Mesenchymal stem cell (in vitro differentiated cells and primary cell): ENCODE measurements around the gene HAGH.

ENCODE experiments used
- DNase-seq: peaks from one replicate; pipeline ENCODE4 v3.0.0-alpha.2; 2013
- H2AFZ ChIP-seq: one replicate; pipeline ENCODE4 v1.6.1; 2013; ENCODE audit warnings: low read depth, mild to moderate bottlenecking, control low read depth, inconsistent platforms, low read length, moderate library complexity
- H2AK5ac ChIP-seq: 2 replicates; pipeline ENCODE4 v1.6.1; 2013; ENCODE audit warnings: low read length, moderate library complexity, mild to moderate bottlenecking, inconsistent platforms; ENCODE audit not compliant: severe bottlenecking
- H2BK120ac ChIP-seq: one replicate; pipeline ENCODE4 v1.6.1; 2013; ENCODE audit warnings: low read depth, mild to moderate bottlenecking, inconsistent platforms, low read length, moderate library complexity
- H2BK12ac ChIP-seq, 2 experiments: one replicate each; pipeline ENCODE4 v1.6.1; 2013; ENCODE audit warnings: inconsistent platforms in 2 of 2, low read length in 2 of 2, mild to moderate bottlenecking in 2 of 2, moderate library complexity in 2 of 2, control low read depth in 1 of 2
- H2BK15ac ChIP-seq: one replicate; pipeline ENCODE4 v1.6.1; 2013; ENCODE audit warnings: mild to moderate bottlenecking, low read depth, inconsistent platforms; ENCODE audit not compliant: poor library complexity, severe bottlenecking
- H2BK5ac ChIP-seq: 2 replicates; pipeline ENCODE4 v1.6.1; 2013; ENCODE audit warnings: low read depth, mild to moderate bottlenecking, low read length, control low read depth, inconsistent platforms; ENCODE audit not compliant: poor library complexity, severe bottlenecking
- H3K14ac ChIP-seq, 2 experiments: one replicate each; pipeline ENCODE4 v1.6.1; 2013; ENCODE audit warnings: inconsistent platforms in 2 of 2, low read length in 2 of 2, control low read depth in 1 of 2, mild to moderate bottlenecking in 1 of 2, moderate library complexity in 1 of 2
- H3K18ac ChIP-seq, 2 experiments: one replicate each; pipeline ENCODE4 v1.6.1; 2013; ENCODE audit warnings: inconsistent platforms in 2 of 2, low read length in 2 of 2, control low read depth in 1 of 2, low read depth in 1 of 2, mild to moderate bottlenecking in 1 of 2
- H3K23ac ChIP-seq, 2 experiments: one replicate each; pipeline ENCODE4 v1.6.1; 2013; ENCODE audit warnings: inconsistent platforms in 2 of 2, low read length in 2 of 2, mild to moderate bottlenecking in 2 of 2, moderate library complexity in 2 of 2, control low read depth in 1 of 2
- H3K27ac ChIP-seq: 2 replicates; pipeline ENCODE4 v1.5.1; 2013; ENCODE audit warnings: mild to moderate bottlenecking, moderate library complexity, low read length, control low read depth, inconsistent platforms; ENCODE audit not compliant: poor library complexity, severe bottlenecking
- H3K27me3 ChIP-seq, 2 experiments: 2 replicates each; pipeline versions ENCODE4 v1.6.1 to v1.7.0; 2013; ENCODE audit warnings: low read length in 2 of 2, mild to moderate bottlenecking in 2 of 2, moderate library complexity in 2 of 2, control low read depth in 1 of 2, inconsistent platforms in 1 of 2; ENCODE audit not compliant: control insufficient read depth in 1 of 2, insufficient read depth in 1 of 2
- H3K36me3 ChIP-seq, 2 experiments: 2 replicates each; pipeline versions ENCODE4 v1.6.1 to v1.7.0; 2013; ENCODE audit warnings: low read length in 2 of 2, control low read depth in 1 of 2, inconsistent platforms in 1 of 2, low read depth in 1 of 2, mild to moderate bottlenecking in 1 of 2; ENCODE audit not compliant: insufficient read depth in 2 of 2, control insufficient read depth in 1 of 2
- H3K4ac ChIP-seq, 2 experiments: one replicate each; pipeline ENCODE4 v1.6.1; 2013; ENCODE audit warnings: inconsistent platforms in 2 of 2, low read length in 2 of 2, mild to moderate bottlenecking in 2 of 2, moderate library complexity in 2 of 2, control low read depth in 1 of 2, low read depth in 1 of 2
- H3K4me1 ChIP-seq: 2 replicates; pipeline ENCODE4 v1.6.1; 2013; ENCODE audit warnings: low read depth, low read length, control low read depth; ENCODE audit not compliant: control insufficient read depth, insufficient read depth
- H3K4me2 ChIP-seq: 2 replicates; pipeline ENCODE4 v1.6.1; 2013; ENCODE audit warnings: low read length, mild to moderate bottlenecking, inconsistent platforms; ENCODE audit not compliant: poor library complexity, severe bottlenecking
- H3K4me3 ChIP-seq, 2 experiments: 2 replicates each; pipeline versions ENCODE4 v1.5.1 to v1.7.0; 2013; ENCODE audit warnings: low read length in 2 of 2, mild to moderate bottlenecking in 2 of 2, control low read depth in 1 of 2, low read depth in 1 of 2; ENCODE audit not compliant: insufficient read depth in 1 of 2
- H3K79me1 ChIP-seq: replicated peaks from 2 replicates; pipeline ENCODE4 v1.6.1; 2013; ENCODE audit warnings: mild to moderate bottlenecking, control low read depth, low read length, inconsistent platforms; ENCODE audit not compliant: poor library complexity, severe bottlenecking
- H3K9ac ChIP-seq: 2 replicates; pipeline ENCODE4 v1.7.0; 2013; ENCODE audit warnings: mild to moderate bottlenecking, low read length, moderate library complexity
- H3K9me3 ChIP-seq: 2 replicates; pipeline ENCODE4 v1.7.0; 2013; ENCODE audit warnings: mild to moderate bottlenecking, low read length; ENCODE audit not compliant: control insufficient read depth
- H4K8ac ChIP-seq: one replicate; pipeline ENCODE4 v1.6.1; 2013; ENCODE audit warnings: inconsistent platforms, mild to moderate bottlenecking, low read length, moderate library complexity
- H4K91ac ChIP-seq: one replicate; pipeline ENCODE4 v1.6.1; 2013; ENCODE audit warnings: mild to moderate bottlenecking, low read length, inconsistent platforms
- WGBS: methylation state at CpG from one replicate; pipeline ENCODE4 v1.1.7; 2013; ENCODE audit warnings: mixed read lengths; 5-methylcytosine and 5-hydroxymethylcytosine counted together

Gene HAGH

GRCh38 chr16:1757714-1758461 is 68.7 kb downstream of the HAGH start:
- H2BK15ac ChIP-seq: no peak overlapping the region
- peaks cover 71 to 77% of the 10 kb centered on the region in 2 experiments for H3K36me3 ChIP-seq
- no peak overlapping the region for H4K8ac ChIP-seq
- DNase-seq: no peak
- no peak overlapping the region for H3K4ac ChIP-seq
- H3K18ac ChIP-seq: no peak overlapping the region
- H3K4me3 ChIP-seq: peak overlapping the region in 1 of 2 experiments; percentile 15
- H2BK120ac ChIP-seq: no peak overlapping the region
- H2AK5ac ChIP-seq: no peak overlapping the region
- H3K14ac ChIP-seq: no peak overlapping the region
- H3K4me1 ChIP-seq: peaks cover 6% of the 10 kb centered on the region
- no peak overlapping the region for H3K27ac ChIP-seq
- H2AFZ ChIP-seq: no peak overlapping the region
- peaks cover 31% of the 10 kb centered on the region for H3K79me1 ChIP-seq
- 97% methylated on average over 32 of the region's 37 CpGs for WGBS
- H3K23ac ChIP-seq: no peak overlapping the region
- H3K9ac ChIP-seq: no peak overlapping the region
- H2BK12ac ChIP-seq: no peak overlapping the region
- no peaks in the 10 kb centered on the region for H3K9me3 ChIP-seq
- H3K27me3 ChIP-seq: no peaks in the 10 kb centered on the region
- no peak overlapping the region for H4K91ac ChIP-seq
- no peak overlapping the region for H3K4me2 ChIP-seq
- no peak overlapping the region for H2BK5ac ChIP-seq
